ENCODE data around the gene APBB3. TPM values are rescaled to one million over a fixed set of nuclear protein-coding genes. Genes with fewer than 3 reads are reported as not detected.

Gene APBB3
- total RNA-seq, 4 donors from 2014 or later, result 14.0 to 23.7 (median 19.2) TPM

DNA sequence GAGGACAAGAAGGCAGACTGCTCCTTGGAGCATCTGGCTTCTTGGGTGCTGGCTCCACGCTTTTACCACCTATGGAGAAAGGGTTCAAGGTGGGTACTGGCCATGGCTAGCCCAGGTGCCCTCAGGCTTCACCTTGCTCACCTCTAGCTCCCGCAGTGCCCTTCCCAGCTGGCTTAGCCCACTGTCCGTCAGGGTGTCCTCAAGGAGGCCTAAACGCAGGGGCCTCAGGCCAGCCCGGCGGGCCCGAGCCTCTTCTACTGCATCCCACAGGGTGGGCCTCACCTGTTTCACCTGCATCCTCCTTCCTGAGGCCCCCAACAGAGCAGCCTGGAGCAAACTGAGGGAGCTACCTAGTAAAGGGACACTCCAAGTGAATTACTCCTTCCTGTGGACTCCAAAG is 9.3 kb upstream of the APBB3 start:
- WGBS, 2 donors, result 93 to 95% methylated on average over 7 of the region's 7 CpGs
- intact Hi-C loops (cut with DNase I; ENCODE audit: low total_unique reads), result no loop called here
- no peak overlapping the region for H3K4me3 ChIP-seq (ENCODE audit: low read depth, poor library complexity, severe bottlenecking)
- TF ChIP-seq POLR2A (IDR thresholded peaks at IDR 0.05), result no peak
- TF ChIP-seq, protein P1, sequence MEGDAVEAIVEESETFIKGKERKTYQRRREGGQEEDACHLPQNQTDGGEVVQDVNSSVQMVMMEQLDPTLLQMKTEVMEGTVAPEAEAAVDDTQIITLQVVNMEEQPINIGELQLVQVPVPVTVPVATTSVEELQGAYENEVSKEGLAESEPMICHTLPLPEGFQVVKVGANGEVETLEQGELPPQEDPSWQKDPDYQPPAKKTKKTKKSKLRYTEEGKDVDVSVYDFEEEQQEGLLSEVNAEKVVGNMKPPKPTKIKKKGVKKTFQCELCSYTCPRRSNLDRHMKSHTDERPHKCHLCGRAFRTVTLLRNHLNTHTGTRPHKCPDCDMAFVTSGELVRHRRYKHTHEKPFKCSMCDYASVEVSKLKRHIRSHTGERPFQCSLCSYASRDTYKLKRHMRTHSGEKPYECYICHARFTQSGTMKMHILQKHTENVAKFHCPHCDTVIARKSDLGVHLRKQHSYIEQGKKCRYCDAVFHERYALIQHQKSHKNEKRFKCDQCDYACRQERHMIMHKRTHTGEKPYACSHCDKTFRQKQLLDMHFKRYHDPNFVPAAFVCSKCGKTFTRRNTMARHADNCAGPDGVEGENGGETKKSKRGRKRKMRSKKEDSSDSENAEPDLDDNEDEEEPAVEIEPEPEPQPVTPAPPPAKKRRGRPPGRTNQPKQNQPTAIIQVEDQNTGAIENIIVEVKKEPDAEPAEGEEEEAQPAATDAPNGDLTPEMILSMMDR (IDR thresholded peaks at IDR 0.05), result no peak
- DNase-seq (ENCODE audit: low spot score in 2 of 2), result no peak

DNA sequence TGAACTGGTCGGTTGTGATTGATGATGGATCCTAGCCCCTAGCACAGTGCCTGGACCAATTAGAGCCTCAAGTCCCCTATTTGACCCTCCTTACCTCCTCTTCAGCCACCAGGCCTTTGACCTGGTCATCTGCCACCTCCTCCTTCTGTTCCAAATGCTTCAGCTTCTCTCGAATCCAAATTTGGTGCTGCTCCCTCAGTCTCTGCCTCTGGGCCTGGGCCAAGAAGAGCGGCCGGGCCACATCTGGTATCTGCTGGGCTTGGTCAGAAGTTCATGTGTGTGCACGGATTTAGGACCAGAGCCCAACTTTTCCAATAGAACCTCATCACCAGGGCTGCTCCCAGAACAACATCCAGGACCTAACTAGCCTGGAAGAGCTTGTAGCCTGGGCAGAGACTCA is 6.7 kb upstream of the APBB3 start:
- 66 to 73% methylated on average over 5 of the region's 5 CpGs for WGBS, 2 donors
- DNase-seq (ENCODE audit: low spot score in 2 of 2), result no peak
- intact Hi-C loops (cut with DNase I; ENCODE audit: low total_unique reads), result no loop called here
- TF ChIP-seq, protein P1 (IDR thresholded peaks at IDR 0.05), result no peak
- TF ChIP-seq POLR2A (IDR thresholded peaks at IDR 0.05), result no peak
- no peak overlapping the region for H3K4me3 ChIP-seq (ENCODE audit: low read depth, poor library complexity, severe bottlenecking)

DNA sequence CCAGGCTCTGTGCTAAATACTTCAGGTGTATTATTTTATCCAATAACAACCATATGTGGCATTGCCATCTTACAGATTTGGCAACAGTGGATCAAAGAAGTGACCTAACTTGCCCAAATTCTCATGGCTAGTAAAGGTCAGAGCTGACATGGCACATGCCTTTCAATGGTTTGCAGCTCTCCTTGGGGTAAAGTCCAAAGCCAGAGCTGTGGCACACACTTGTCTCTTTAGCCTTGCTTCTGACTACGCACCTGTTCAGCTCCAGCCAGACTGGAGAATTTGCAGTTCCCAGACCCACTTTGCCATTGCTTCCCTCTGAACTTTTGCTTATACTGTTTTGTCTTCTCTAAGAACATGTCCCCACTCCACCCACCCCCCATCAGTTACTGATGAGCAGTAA is 6.1 kb upstream of the APBB3 start:
- no peak overlapping the region for H3K4me3 ChIP-seq (ENCODE audit: low read depth, poor library complexity, severe bottlenecking)
- no peak for TF ChIP-seq POLR2A (IDR thresholded peaks at IDR 0.05)
- TF ChIP-seq, protein P1 (IDR thresholded peaks at IDR 0.05), result no peak
- WGBS, 2 donors, result 100% methylated on average over 1 of the region's 1 CpG
- intact Hi-C loops (cut with DNase I; ENCODE audit: low total_unique reads), result no loop called here
- no peak for DNase-seq (ENCODE audit: low spot score in 2 of 2)

DNA sequence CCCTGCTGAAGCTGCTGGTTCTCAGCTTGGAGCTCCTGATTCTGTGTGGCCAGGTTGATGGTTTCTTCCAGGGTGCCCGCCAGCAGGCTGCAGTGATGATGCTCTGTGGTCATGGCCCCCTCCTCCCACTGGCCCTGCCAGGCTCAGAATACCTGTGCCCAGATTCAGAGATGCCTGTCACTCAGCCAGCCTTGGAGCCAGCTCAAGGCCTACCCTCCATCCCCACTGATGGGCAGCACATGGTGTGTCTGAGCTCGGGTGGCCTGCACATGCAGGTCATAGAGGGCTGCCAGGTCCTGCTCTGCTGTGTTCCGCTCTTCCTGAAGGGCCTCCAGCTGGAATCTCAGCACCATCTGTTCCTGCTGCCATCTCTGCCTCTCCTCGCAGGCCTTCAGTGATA is 5.7 kb upstream of the APBB3 start:
- no peak overlapping the region for H3K4me3 ChIP-seq (ENCODE audit: low read depth, poor library complexity, severe bottlenecking)
- DNase-seq (ENCODE audit: low spot score in 2 of 2), result peak in 1 of 2 donors; percentile 11
- 79 to 86% methylated on average over 3 to 4 of the region's 4 CpGs for WGBS, 2 donors
- TF ChIP-seq POLR2A (IDR thresholded peaks at IDR 0.05), result no peak
- TF ChIP-seq, protein P1 (IDR thresholded peaks at IDR 0.05), result no peak
- intact Hi-C loops (cut with DNase I; ENCODE audit: low total_unique reads), result no loop called here

DNA sequence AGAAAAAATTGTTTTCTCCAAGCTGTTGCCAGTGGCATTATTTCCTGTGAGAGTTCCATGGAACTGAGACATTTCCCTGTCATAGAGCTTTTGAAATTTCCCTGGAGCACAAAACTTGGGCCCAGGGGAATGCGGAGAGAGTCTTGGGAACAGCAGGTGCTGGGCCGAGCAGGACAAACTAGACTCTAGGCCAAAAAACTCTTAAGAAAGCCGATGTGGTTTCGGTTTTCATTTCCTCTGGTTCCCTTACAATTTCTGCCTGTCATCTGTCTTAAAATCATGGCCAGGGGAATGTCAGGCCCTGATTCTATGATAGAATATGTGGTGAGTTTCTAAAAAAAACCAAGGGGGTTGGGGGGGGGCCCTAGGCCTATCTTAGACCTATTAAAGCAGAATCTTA is 4.8 kb upstream of the APBB3 start:
- no peak for TF ChIP-seq POLR2A (IDR thresholded peaks at IDR 0.05)
- TF ChIP-seq, protein P1 (IDR thresholded peaks at IDR 0.05), result no peak
- no peak for DNase-seq (ENCODE audit: low spot score in 2 of 2)
- WGBS, 2 donors, result 39 to 67% methylated on average over 4 of the region's 4 CpGs
- no peak overlapping the region for H3K4me3 ChIP-seq (ENCODE audit: low read depth, poor library complexity, severe bottlenecking)
- intact Hi-C loops (cut with DNase I; ENCODE audit: low total_unique reads), result loop anchor here (10.0 kb wide), 1 partner anchor 66 kb away; the partner anchor contains the start of genes CD14 and TMCO6

DNA sequence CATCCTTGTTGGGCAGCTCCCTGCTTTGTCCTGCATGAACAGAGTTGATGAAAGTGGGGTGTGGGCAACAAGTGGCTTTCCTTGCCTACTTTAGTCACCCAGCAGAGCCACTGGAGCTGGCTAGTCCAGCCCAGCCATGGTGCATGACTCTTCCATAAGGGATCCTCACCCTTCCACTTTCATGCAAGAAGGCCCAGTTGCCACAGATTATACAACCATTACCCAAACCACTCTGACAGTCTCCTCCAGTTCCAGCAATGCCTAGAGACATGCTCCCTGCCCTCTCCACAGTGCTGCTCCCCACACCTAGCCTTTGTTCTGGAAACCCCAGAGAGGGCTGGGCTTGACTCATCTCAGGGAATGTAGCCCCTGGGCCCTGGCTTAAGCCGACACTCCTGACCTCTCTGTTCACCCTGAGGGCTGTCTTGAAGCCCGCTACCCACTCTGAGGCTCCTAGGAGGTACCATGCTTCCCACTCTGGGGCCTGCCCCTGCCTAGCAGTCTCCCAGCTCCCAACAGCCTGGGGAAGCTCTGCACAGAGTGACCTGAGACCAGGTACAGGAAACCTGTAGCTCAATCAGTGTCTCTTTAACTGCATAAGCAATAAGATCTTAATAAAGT is 4.2 kb upstream of the APBB3 start:
- DNase-seq (ENCODE audit: low spot score in 2 of 2), result no peak
- intact Hi-C loops (cut with DNase I; ENCODE audit: low total_unique reads), result loop anchor here (10.0 kb wide), 1 partner anchor 66 kb away; the partner anchor contains the start of genes CD14 and TMCO6
- no peak overlapping the region for H3K4me3 ChIP-seq (ENCODE audit: low read depth, poor library complexity, severe bottlenecking)
- 67 to 89% methylated on average over 1 to 2 of the region's 2 CpGs for WGBS, 2 donors
- no peak for TF ChIP-seq POLR2A (IDR thresholded peaks at IDR 0.05)
- TF ChIP-seq, protein P1 (IDR thresholded peaks at IDR 0.05), result no peak

All from lower leg skin (tissue), 4 donors.